Effector CD8-positive, alpha-beta T cell (primary cell): ENCODE results near the gene DUSP9.

ENCODE experiments used
- DNase-seq: peaks from one replicate; lab custom pipeline; 2025; lab: John Stamatoyannopoulos, UW

The DUSP9 gene

GRCh38 chrX:153649178-153649914, 2.3 kb downstream of the DUSP9 start:
- DNase-seq: peak; percentile 4

DNA sequence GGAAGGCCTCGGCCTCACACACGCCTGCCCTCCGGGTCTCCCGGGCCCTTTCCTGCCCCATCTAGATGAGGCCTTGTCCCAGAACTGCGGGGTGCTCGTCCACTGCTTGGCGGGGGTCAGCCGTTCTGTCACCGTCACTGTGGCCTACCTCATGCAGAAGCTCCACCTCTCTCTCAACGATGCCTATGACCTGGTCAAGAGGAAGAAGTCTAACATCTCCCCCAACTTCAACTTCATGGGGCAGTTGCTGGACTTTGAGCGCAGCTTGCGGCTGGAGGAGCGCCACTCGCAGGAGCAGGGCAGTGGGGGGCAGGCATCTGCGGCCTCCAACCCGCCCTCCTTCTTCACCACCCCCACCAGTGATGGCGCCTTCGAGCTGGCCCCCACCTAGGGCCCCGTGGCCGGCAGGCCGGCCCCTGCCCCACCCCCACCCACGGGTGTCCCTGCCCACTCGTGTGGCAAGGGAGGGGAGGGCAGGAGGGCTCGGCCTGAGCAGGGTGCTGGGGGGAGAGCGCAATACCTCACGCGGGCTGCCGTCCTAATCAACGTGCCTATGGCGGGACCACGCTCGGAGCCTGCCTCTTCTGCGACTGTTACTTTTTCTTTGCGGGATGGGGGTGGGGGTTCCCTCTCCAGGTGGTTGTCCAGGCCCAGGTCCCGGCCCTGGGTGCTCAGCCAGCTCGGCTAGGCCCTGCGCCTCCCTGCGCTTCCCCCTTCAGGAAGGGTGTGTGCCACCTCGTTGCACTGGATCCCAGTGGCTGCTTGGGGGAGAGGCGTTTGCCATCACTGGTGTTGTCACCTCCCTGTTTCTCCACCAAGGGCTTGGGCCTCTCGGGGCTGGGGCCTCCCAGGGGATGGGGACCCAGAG, 3.1 kb downstream of the DUSP9 start:
- DNase-seq: no peak

DNA sequence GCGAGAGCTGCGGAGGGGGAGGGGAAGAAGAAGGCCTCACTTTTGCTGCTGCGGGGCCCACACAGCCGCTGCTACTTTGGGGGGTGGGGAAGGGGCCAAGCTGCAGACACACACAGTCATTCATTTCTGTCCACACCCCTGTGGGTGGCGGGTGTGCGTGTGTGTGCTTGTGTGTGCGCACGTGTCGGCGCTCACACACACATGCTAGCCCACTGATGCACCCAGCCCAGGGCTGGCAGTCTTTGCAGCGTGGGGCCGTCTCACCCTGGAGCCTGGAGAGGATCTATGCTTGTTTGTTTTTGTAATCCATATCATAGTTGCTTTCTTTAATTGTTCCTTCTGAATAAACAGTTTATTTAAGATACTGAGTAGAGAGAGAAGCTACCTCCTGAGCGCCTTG, 4.0 kb downstream of the DUSP9 start:
- DNase-seq: no peak

GRCh38 chrX:153651540-153652079, 4.6 kb downstream of the DUSP9 start:
- no peak for DNase-seq

GRCh38 chrX:153653556-153653955, 6.6 kb downstream of the DUSP9 start:
- no peak for DNase-seq

DNA sequence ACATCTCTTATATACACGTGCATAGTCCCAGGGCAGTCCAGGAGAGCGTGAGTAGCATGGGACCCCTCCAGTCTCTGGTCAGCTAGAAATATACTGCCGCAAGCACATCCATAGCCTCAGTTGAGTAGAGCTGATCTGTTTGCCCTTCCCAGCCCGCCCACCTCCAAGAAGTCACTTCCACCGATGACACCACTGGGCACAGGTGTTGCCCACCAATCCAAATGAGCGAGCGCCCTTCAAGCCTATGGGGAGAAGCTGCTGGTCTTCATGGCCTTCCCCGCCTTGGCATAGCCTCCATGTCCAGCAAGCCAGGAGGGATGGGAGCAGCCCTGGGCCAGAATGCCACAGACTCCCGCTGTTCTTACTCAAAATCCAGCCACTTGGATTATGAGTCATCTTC, 10.2 kb downstream of the DUSP9 start:
- no peak for DNase-seq

DNA sequence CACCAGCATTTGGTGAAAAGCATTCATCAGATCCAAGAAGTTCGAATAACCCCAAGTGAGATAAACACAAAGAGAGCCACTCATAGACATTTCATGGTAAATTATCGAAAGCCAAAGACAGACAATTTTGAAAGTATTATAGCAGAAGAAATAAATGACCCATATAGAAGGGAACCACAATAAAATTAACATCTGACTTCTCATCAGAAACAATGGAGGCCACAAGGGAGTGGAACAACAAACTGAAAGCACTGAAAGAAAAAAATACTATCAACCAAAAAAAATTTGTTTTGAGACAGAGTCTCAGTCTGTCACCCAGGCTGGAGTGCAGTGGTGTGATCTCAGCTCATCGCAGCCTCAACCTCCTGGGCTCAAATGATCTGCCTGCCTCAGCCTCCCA, 12.3 kb downstream of the DUSP9 start:
- no peak for DNase-seq

DNA sequence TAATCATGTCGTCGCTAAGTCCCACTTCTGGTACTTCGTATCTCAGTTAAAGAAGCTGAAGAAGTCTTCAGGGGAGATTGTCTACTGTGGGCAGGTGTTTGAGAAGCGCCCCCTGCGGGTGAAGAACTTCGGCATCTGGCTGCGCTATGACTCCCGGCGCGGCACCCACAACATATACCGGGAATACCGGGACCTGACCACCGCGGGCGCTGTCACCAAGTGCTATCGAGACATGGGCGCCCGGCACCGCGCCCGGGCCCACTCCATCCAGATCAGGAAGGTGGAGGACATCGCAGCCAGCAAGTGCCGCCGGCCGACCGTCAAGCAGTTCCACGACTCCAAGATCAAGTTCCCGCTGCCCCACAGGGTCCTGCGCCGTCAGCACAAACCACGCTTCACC, 15.3 kb downstream of the DUSP9 start:
- DNase-seq: peak; percentile 30

DNA sequence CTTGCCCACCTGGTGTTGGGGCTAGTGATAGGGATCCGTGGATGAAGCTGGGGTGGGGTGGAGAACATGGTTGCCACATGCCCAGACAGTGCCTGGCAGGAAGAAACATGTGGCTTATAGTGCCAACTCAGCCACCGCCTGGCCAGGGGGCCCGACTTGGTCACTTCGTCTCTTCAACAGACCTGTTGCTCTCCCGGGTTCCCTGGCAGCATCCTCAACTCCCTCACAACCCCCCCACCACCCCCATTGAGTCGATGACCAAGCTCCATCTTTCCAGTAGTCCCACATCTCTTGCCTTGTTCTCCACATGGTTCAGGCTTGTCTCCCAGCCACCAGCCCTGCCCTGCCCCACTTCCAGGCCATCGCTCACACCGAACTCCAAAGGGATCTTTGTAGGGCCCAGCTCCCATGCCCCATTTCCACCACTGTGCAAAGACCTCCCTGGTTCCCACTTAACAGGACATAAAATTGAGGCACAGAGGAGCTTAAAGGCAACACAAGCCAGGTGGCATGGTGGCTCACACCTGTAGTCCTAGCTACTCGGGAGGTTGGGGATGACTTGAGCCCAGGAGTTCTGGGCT, 18.8 kb downstream of the DUSP9 start:
- DNase-seq: no peak

- DNase-seq: no peak
Measured at GRCh38 chrX:153667281-153667955, 20.4 kb downstream of the DUSP9 start.

GRCh38 chrX:153667956-153668396, 21.0 kb downstream of the DUSP9 start:
- DNase-seq: peak; percentile 63

- DNase-seq: no peak
Measured at GRCh38 chrX:153668423-153669173, 21.6 kb downstream of the DUSP9 start.

DNA sequence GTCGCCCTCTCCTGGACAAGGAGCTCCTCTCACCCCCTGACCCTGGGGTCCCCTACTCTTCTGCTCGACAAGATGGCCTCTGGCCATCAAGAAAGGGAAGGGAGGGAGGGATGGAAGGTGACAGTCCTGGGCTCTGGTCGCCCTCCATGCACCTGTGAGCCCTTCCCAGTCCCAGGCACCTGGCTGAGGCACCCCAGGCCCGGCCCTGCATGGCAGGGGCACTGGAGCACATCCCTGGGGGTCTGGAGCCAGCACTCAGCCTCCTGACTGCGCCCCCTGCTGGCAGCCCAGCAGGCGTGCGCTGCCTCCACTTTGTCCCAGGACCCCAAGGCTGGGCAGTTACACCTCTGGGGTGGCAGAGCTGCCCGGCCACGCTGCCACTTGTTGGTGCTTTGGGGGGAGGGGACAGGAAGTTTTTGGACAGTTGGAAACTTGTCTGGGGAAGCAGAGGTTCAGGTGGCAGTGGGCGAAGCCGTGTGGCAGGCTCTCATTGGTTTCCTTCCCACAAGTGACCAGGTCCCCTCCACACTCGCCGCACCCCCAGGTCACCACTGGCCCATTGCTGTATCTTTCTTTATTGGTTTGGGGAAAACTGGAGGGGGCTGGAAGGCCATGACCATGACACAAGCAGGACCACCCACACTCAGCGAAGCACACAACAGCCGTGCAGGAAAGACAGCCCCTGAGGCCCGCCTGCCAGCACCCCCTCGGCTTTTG, 22.3 kb downstream of the DUSP9 start:
- peak; percentile 22 for DNase-seq

GRCh38 chrX:153669901-153670731, 23.1 kb downstream of the DUSP9 start:
- no peak for DNase-seq

DNA sequence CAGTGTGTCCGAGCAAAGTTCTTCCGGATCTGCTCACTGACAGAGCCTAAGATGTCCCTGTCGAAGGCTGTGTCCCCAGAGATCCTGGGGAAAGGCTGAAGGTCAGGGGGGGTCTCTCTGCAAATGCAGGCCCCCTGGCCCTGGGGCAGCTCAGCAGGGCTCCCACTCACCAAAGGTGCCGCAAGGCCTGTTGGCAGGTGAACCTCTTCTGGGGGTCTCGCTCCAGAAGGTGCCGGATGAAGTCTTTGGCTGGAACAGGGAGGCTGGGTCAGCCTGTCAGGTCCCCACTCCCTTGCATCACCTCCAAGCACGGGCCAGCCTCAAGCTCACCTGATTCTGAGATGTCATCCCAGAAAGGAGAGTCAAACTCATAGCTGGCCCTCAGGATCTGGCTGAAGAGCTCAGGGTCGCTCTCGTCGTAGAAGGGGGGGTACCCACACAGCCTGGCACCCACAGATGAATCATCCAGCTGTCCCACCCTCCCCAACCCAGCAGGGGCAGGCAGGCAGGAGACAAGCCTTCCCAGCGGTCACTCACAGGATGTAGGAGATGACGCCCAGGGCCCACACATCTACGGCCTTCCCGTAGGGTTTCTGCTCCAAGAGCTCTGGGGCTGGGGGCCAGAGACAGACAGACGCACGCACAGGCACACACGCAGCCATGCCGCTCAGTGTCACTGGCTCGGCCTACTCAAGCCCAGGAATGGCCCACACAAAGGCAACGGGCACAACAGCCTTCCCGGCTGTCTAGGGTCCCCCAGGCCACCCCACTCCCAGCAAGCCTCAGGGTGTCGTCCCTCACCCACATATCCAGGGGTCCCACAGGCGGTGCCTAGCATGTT, 24.0 kb downstream of the DUSP9 start:
- no peak for DNase-seq

DNA sequence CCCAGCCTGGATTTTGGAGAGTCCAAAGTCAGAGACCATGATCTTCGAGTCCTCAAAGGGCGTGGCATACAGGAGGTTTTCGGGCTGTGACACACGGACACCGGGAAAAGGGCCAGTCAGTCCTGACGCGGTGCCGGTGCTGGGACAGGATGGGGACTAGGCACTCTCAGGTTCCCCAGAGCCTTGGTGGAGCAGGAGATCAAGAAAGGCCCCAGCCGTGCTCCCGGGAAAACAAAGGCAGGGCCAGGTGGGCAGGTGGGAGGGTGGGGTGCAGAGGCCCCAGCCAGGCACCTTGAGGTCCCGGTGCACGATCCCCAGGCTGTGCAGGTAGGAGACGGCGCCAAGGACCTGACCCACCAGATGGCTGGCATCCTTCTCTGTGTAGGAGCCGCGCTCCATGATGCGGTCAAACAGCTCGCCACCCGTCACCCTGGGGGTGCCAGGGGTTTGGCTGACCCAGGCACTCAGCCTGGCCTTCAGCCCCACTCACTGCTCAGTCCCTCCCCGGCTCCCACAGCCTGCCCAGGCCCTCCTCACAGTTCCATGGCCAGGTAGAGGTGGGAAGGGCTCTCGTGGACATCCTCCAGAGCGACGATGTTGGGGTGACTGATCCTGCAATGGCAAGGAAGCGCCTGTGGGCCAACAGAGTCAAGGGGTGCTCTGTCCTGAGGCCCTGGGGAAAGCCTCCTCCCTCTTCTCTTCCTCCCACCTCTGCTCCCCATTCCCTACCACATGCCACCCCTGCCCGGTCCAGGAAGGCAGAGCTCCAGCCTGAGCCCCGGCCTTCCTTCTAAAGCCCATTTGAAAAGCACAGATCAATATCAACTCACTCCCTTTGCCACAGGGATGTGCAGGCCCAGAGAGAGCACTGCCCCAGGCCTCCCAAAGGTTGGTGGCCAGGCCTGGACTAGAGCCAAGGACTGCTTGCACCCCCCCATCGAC, 24.9 kb downstream of the DUSP9 start:
- no peak for DNase-seq
